HT1080 (cell line): Measurements from ENCODE around the gene BCHE. TPM values are rescaled to one million over a fixed set of nuclear protein-coding genes. Genes with fewer than 3 reads are reported as not detected.
A peak's percentile ranks its signal among the peaks of the same experiment; 100 is the strongest.

Source experiments
- DNase-seq: peaks from one replicate; pipeline ENCODE4 v3.0.0-alpha.2; 2015; ENCODE audit warnings: low read depth
- polyA plus RNA-seq, 2 experiments: library from polyadenylated mRNA; depleted of rRNA; stranded (reverse); fragments of >200 nt; gene quantifications; 2 replicates each; pipeline ENCODE4 v1.2.3, GENCODE V29; 2015
- total RNA-seq: library from RNA; depleted of rRNA; stranded (reverse); fragments of >200 nt; shearing (Covaris generic); gene quantifications from 2 replicates; pipeline ENCODE4 v1.2.3, GENCODE V29; 2014; rRNA removed

The BCHE gene
- total RNA-seq = 0.03 TPM in 1 of 2 replicates, not detected in the other
- not detected in 2 replicates for polyA plus RNA-seq (2015; cell fraction: cytosol; rRNA removed)
- 0.13 and 0.19 TPM in 2 replicates for polyA plus RNA-seq (2015; cell fraction: nucleus; rRNA removed)

DNA sequence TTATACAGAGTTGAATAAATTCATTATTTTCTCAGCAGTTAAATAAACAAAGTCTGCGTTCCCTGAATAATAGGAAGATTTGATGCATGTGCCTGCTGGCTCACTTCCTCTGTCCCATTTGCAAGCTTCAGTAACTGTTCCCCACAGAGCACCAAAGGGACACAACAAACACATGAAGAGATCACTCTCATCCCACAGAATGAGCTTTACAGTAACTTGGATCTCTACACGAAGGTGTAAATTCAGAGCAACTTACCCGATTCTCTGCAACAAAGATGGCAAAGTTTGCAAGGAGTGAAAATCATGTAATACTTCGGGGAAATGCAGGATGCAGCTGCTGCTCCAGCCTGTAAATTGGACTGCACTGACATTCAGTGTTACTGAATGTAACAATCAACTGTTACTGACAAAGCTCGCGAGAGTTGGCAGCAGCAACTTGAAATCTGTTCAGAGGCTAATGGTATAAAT, at the start of gene BCHE:
Gene BCHE, minus strand, starts transcription at position 366 of the 468 bp plus-strand sequence. CDS start 6,390 bp downstream, outside the sequence.
- no peak for DNase-seq

DNA sequence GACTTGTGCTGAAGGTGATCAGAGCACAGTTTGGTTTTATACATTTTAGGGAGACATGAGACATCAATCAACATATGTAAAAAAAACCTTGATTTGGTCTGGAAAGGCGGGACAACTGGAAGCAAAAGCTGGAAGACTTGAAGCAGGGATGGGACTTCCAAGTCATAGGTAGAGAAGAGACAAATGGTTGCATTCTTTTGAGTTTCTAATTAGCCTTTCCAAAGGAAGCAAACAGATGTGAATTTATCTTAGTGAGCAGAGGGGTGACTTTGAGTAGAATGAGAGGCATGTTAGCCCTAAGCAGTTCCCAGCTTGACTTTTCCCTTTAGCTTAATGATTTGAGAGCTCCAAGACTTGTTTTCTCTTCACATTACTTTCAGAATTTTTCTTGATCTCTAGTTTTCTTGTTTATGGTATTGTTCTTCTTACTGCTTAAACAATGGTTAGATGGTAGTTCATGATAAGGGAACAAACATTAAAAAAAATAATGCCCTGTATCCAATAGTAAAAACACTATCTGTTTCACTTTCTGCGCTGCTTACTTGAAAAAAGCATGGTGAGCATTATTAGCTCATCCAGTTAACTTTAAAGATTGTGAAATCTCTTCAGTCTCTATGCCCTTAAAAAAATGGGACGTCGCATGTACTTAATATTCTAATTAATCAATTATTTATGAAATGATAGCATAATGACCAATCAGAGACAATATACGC, 48.5 kb upstream of the BCHE start:
- DNase-seq = no peak

DNA sequence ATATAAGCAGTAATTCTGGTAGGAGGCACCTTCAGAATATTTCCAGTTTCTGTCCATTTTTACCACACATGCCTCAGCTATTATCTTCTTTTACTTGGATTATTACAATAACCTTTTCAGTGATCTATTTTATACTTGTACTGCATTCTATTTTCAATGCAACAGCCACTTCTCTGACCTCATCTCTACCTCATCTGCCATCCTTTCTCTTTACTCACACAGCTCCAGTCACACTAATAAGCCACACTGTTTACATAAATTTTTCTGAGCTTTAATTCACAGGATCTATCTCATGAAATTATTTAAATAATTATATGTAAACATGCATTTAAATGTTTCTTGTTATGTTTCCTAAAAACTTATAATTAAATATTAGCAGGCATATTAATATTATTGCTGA, 47.3 kb upstream of the BCHE start:
- no peak for DNase-seq

DNA sequence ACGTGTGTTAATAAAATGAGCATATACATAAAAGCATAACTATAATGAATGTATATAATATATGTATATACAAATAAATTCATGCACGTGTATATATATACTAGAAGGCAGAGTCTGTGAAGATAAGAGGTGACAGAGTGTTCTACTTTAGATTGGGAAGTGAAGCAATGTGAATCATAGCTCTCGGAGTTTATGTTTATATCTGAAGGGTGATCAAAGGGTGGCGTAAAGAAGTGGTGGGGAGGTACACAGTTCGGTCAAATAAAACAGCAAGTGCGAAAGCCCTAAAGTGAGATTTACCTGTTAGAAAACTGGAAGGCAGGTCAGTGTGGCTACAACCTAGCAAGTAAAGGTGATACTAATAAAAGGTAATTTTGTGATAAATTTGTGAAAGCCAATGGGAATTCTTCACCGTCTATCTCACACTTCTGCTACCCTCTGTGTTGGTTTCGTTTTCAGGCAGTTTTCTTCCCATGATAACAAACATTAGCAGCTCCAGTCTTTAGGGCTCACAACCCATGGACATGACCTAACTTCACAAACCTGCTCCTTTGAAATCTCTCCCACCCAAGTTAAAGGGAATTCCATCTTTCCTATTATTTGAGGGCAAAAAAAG, 46.7 kb upstream of the BCHE start:
- DNase-seq = peak; percentile 65

GRCh38 chr3:165883117-165883516, 45.9 kb upstream of the BCHE start:
- no peak for DNase-seq

DNA sequence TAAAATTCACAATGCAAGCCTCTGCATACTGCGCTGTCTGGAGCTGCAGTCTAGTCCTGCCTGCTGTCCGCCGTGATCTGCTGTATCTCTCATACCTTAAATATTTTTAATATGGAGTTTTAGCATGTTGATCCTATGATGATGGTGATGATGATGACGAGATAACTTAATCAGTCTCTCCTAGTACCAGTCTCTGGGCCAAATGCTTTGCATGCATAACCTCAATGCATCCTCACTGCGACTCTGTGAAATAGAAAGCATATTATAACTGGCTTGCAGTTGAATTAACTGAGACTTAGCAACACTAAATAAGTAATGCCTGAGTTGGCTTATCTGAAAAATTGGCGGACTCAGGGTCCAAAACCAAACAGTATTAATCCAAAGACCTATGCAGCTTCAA, 38.4 kb upstream of the BCHE start:
- no peak for DNase-seq

DNA sequence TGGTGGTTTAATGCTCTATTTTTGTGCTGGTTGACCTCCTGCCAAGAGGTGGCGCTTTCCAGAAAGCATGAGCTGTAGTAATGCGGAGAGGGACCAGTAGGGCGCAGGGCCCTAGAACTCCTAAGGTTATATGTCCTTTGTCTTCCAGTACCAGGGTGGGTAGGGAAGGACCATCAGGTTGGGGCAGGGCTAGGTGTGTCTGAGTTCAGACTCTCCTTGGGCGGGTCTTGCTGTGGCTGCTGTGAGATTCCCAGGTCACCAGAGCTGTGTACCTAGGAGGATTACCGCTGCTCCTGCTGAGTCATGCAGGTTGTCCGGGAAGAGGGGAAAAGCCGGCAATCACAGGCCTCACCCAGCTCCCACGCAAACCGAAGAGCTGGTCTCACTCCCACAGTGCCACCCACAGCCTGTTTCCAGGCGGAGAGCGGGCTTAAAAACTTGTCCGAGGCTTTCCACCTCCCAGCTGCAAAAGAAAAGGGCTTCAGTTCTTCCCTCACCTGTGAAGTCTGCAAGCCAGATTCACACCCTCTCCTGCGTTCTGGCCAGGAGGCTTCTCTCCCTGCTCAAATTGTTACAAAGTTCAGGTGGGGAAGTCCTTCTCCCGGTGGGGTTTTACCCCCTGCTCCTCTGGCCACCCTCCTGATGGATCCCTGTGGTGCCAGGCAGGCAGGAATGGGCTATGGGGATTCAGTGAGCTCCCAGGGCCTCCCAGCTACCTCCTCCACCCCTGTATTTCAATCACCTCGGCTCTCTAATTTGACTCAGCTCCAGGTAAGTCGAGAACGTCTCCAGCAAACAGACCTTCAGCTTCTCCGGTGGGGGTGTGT, 37.7 kb upstream of the BCHE start:
- no peak for DNase-seq

DNA sequence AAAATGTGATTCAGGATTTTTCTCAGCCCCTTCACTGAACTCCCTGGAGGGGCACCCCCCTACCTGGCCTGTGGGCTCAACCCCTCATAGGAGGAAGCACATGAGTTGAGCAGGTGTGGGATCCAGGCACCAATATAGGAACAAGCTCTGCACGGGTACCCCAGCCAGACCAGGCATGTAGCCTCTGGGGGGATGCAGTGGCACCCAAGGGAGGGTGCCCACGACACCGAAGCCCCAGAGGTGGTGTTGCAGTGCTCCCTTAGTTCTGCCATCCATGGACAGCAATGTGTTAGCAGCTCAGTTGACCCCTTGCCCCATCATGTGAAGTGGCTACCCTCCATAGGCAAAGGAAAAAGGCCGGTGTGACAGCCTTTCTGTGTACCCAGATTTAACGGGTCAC, 30.9 kb upstream of the BCHE start:
- no peak for DNase-seq

DNA sequence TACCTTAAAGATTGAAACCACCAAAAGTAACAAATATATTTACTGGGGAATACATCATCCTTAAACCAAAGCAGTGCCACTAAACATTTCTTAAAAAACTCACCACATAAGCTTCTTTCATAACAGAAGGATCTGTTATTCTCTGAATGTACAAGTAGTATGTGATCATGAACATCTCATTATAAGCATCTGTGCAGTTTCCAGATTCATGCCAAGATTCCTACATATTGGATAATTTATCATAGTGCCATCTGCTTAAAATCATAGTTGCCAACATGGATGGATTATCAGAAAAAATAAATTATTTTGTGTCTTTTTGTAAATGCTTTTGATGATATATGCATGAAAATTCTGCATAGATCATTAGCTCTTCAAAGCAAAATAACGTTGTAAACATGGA, 21.8 kb upstream of the BCHE start:
- no peak for DNase-seq

GRCh38 chr3:165855581-165855980, 18.4 kb upstream of the BCHE start:
- DNase-seq = peak; percentile 67

- DNase-seq = peak; percentile 37
These were observed 17.5 kb upstream of the BCHE start for GRCh38 chr3:165854696-165855095.

DNA sequence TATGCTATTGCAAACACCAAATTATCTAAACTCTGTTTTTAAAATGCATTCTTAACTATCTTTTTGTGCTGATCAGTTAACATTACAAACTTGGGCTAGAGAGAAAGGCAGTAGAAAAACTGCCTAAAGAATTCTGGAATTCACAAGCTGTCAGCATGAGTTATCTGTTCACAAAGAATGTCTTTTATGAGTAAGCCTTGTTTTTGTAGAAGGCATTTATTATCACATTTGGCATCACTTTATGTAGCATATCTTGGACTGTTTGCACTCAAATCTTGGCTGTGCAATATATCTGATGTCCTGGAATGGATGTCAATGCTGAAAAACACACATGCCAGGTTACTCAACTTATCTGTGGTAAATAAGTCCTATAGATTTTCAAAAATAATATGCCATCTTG, 15.5 kb upstream of the BCHE start:
- no peak for DNase-seq

DNA sequence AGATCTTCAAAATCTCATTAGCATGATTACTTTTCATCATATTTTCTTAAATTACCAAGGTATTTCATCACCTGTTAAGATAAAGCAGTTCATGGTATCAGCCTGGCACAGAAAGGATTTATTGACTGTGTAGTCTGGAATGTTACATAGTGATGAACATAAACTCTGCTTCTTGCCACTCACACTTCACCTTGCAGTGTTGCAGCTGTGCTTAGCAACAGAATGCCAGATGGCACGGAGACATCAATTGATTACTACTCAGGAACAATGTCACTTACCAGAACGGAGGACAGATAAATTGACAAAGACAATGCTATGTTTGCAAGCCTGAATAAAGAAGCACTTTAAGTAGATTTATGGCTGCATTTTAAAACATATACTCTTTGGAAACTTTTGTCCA, 15.0 kb upstream of the BCHE start:
- no peak for DNase-seq

DNA sequence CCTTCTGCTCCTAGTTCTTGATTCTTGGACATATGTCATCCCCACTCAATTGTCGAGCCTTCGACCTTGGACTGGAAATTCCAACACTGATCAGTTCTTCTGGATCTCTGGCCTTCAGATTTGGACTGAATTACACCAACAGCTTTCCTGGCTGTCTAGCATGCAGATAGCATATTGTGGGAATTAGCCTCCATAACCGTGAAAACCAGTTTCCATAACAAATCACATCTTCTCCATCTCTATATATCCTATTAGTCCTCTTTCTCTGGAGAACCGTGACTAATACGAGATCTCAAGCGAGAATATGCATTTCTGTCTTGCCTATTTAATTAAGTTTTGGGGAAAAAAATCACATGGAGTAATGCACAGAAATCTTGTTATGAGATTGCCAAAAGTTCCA, 8.8 kb upstream of the BCHE start:
- DNase-seq = no peak

GRCh38 chr3:165839296-165840076, 2.3 kb upstream of the BCHE start:
- no peak for DNase-seq

- no peak for DNase-seq
These were observed 578 bp upstream of the BCHE start for GRCh38 chr3:165837801-165838200.

DNA sequence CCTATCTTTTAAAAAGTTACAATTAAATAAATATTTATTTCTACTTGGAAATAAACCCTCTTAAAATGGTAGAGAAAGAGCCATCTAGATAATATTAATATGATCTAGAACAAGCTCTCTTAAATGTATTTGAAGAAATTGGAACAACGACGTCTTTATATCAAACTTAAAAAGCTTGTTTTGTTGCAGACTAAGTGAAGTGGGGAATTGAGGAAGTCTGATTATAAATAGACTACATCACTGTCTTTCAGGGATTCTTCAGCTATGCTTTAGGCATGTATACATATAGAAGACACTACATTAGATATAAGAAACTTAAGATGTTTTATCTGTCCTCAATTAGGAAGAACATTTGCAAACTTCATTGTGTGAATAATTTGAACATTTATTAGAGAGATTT, 1.8 kb downstream of the BCHE start:
- DNase-seq = no peak

DNA sequence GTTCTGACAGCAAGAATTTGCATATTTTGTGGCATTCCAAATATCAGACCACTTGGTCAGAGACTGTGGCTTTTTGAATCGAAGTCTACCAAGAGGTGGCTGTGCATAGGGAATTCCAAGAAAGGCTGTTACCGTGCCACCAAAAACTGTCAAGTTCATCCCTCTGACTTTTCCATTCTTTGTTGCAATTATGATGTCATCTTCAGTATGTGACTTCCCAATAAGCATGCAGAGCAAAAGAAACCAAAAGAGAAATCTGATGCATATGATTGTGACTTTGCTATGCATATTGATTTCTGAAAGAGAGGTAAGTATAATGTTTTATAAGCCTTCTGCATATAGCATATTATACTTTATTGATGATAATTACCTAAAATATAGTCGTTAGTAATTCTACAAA, 6.5 kb downstream of the BCHE start:
- DNase-seq = no peak

- no peak for DNase-seq
These were observed 9.3 kb downstream of the BCHE start for GRCh38 chr3:165827883-165828282.

DNA sequence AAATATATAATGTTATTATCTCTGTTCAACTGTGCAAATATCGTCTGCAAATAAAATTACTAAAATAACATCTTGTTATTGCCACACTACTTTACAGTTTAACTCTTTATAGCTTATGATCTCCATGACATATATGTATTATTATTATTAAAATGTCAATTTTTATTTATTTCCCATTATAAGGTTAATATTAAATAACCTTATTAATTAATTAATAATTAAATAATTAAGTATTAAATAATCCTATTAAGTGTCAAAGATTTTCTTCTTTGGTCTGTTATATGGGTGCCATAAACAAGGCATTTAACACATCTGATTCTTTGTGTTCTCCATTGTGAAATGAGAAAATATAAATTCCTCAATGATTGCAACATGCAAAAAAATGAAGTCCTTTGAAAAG, 10.0 kb downstream of the BCHE start:
- DNase-seq = no peak

GRCh38 chr3:165820671-165821123, 16.5 kb downstream of the BCHE start:
- no peak for DNase-seq
